ENCODE measurements around the gene RERE. TPM values are rescaled to one million over a fixed set of nuclear protein-coding genes. Genes with fewer than 3 reads are reported as not detected.

Gene RERE
- total and polyA plus RNA-seq, 2 experiments from 2014 or later = 148 to 170 TPM

DNA sequence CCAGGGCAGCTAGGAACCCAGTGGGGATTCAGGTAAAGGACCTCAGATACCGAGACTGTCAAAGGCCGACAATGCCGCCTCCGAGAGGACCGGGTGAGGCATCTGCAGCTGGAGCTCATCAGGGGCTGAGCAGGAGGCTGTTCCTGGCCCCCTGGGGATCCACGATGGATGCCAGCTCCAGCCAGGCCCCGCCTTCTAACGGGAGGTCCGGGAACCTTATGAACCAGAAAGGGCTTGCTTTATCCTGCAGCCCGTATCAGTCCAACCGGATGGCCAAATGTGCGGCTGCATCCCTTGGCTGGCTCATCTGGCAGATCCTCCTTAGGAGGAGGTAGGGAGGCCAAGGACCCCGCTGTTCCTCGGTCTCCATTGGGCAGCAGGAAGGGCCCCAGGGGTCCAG lies 467.5 kb downstream of the RERE start (continued):
- no peak for TF ChIP-seq CREB1 (CRISPR knock-in tag; IDR thresholded peaks at IDR 0.05; ENCODE audit: low read depth)

DNA sequence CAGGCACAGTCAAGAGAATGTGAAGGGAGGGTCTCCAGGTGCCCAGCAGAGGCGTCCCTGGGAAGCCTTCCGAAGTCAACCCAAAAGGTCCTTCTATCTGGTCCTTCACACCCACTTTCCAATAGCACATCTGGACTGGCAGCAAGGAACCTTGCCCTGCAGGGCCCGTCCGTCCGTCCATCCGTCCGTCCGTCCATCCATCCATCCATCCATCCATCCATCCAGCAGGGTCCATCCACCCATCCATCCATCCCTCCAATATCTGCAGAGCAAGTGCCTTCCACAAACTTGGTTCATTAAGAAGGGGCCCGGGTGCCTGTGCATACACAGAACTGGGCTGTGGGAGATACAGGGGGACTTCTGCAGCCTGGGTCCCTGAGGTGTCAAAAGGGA lies 468.0 kb downstream of the RERE start:
- no peaks in the 10 kb centered on the region for H3K36me3 ChIP-seq (ENCODE audit: insufficient read depth)
- no peak overlapping the region for H2AFZ ChIP-seq
- ATAC-seq = no peak
- Mint-ChIP-seq H3K36me3 (ENCODE audit: low read depth) (peaks cover 12% of the 10 kb centered on the region), H3K27ac (no peak overlapping the region), H3K9me3 (peaks cover 2% of the 10 kb centered on the region; the same call in 2 of the 3 replicates), H3K4me3 (no peak overlapping the region), H3K4me1 (peaks cover 32% of the 10 kb centered on the region), H3K27me3 (ENCODE audit: insufficient read depth, low read depth, poor library complexity) (peaks cover 29% of the 10 kb centered on the region)
- no peaks in the 10 kb centered on the region for H3K27me3 ChIP-seq (ENCODE audit: insufficient read depth)
- no peak overlapping the region for H3K4me3 ChIP-seq
- H3K4me1 ChIP-seq (ENCODE audit: insufficient read depth) = peaks cover 10% of the 10 kb centered on the region; the same call in 1 of the 2 replicates
- peaks cover 8% of the 10 kb centered on the region; the same call in 1 of the 2 replicates for H4K20me1 ChIP-seq (replicated peaks; ENCODE audit: insufficient read depth)
- no peaks in the 10 kb centered on the region; the same call in 1 of the 2 replicates for H3K9me2 ChIP-seq (ENCODE audit: insufficient read depth)
- no peaks in the 10 kb centered on the region for H3K79me2 ChIP-seq (replicated peaks; ENCODE audit: insufficient read depth)
- H3K27ac ChIP-seq (ENCODE audit: low read depth) = no peak overlapping the region
- H3K4me2 ChIP-seq = no peak overlapping the region
- TF ChIP-seq EZH2 (IDR thresholded peaks at IDR 0.05; ENCODE audit: low read depth, unreplicated experiment) = no peak
- no peak for TF ChIP-seq STAT1 (IDR thresholded peaks at IDR 0.05; ENCODE audit: unreplicated experiment)
- TF ChIP-seq JUNB (IDR thresholded peaks at IDR 0.05; ENCODE audit: unreplicated experiment) = no peak
- TF ChIP-seq, protein P1, sequence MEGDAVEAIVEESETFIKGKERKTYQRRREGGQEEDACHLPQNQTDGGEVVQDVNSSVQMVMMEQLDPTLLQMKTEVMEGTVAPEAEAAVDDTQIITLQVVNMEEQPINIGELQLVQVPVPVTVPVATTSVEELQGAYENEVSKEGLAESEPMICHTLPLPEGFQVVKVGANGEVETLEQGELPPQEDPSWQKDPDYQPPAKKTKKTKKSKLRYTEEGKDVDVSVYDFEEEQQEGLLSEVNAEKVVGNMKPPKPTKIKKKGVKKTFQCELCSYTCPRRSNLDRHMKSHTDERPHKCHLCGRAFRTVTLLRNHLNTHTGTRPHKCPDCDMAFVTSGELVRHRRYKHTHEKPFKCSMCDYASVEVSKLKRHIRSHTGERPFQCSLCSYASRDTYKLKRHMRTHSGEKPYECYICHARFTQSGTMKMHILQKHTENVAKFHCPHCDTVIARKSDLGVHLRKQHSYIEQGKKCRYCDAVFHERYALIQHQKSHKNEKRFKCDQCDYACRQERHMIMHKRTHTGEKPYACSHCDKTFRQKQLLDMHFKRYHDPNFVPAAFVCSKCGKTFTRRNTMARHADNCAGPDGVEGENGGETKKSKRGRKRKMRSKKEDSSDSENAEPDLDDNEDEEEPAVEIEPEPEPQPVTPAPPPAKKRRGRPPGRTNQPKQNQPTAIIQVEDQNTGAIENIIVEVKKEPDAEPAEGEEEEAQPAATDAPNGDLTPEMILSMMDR (conservative IDR thresholded peaks at IDR 0.05; ENCODE audit: low read depth in 2 of 2) = no peak
- TF ChIP-seq NANOG (IDR thresholded peaks at IDR 0.05; ENCODE audit: borderline replicate concordance) = no peak
- no peak for TF ChIP-seq ETS1 (IDR thresholded peaks at IDR 0.05)
- no peak for TF ChIP-seq ZNF114 (CRISPR knock-in tag; IDR thresholded peaks at IDR 0.05)
- no peak for TF ChIP-seq CREB1 (CRISPR knock-in tag; IDR thresholded peaks at IDR 0.05; ENCODE audit: low read depth)
- TF ChIP-seq POLR2AphosphoS5 (IDR thresholded peaks at IDR 0.05; ENCODE audit: low read depth) = no peak
- TF ChIP-seq ZNF331 (CRISPR knock-in tag; IDR thresholded peaks at IDR 0.05; ENCODE audit: low read depth) = no peak
- no peak for TF ChIP-seq ZNF462 (CRISPR knock-in tag; IDR thresholded peaks at IDR 0.05)
- DNase-seq (ENCODE audit: low spot score) = no peak
- H3F3A ChIP-seq (replicated peaks; ENCODE audit: low read depth) = peaks cover 21% of the 10 kb centered on the region; the same call in 1 of the 2 replicates
